Measurements from ENCODE around the gene CHP2. TPM values are rescaled to one million over a fixed set of nuclear protein-coding genes. Genes with fewer than 3 reads are reported as not detected.

CHP2 gene
- total and polyA plus RNA-seq, 9 of the 15 experiments (the other 6 are each of a cell fraction or from before 2014, with no cell fraction given), result 0.23 to 1.1 (median 0.80) TPM

- DNase-seq (ENCODE audit: extremely low read depth in 1 of 4, low spot score in 3 of 4), result no peak
- 15% methylated on average over 2 of the region's 2 CpGs for WGBS (ENCODE audit: insufficient coverage, low coverage, missing lambda C conversion rate)
- peaks cover 3% of the 10 kb centered on the region for H3K9me3 ChIP-seq (replicated peaks; ENCODE audit: control insufficient read depth, insufficient read depth, low read depth, low read length)
- H3K4me2 ChIP-seq (ENCODE audit: insufficient read depth, low read length), result no peak overlapping the region
- no peaks in the 10 kb centered on the region for H3K27me3 ChIP-seq (ENCODE audit: control insufficient read depth in 2 of 2, insufficient read depth in 2 of 2, low read length in 2 of 2)
- in situ Hi-C loops (cut with MboI) (no loop called here), intact Hi-C loops (cut with micrococcal nuclease) (no loop called here)
- no peak overlapping the region for H3K9ac ChIP-seq (ENCODE audit: insufficient read depth in 1 of 2, low read depth in 2 of 2, low read length in 2 of 2)
- no peaks in the 10 kb centered on the region for H4K20me1 ChIP-seq (replicated peaks; ENCODE audit: control insufficient read depth, insufficient read depth, low read length)
- H2AFZ ChIP-seq (ENCODE audit: low read depth, low read length), result no peak overlapping the region
- ATAC-seq, result no peak
- H3K79me2 ChIP-seq (ENCODE audit: control insufficient read depth, insufficient read depth, low read length), result no peaks in the 10 kb centered on the region
- H3K4me3 ChIP-seq, result no peak overlapping the region
- peaks cover 5 to 10% of the 10 kb centered on the region in 2 experiments; a peak in 4 of 5 replicates for H3K4me1 ChIP-seq (replicated peaks in 1 of 2; ENCODE audit: control insufficient read depth in 2 of 2, insufficient read depth in 2 of 2, low read length in 2 of 2)
- H3K27ac ChIP-seq (ENCODE audit: extremely low read depth, low read depth, low read length), result no peak overlapping the region
- BruUV-seq (replicated peaks), result no TSS peak
- no peaks in the 10 kb centered on the region for H3K36me3 ChIP-seq (ENCODE audit: control insufficient read depth, insufficient read depth, low read length)
- ChIA-PET CTCF (ENCODE audit: low intra/inter-chr PET ratio) (no interaction called here), POLR2A (interaction anchor here (0.6 kb wide), 1 partner anchor 109 kb away, joined by 3 read pairs; no protein-coding TSS in a partner anchor)
- no peaks in the 10 kb centered on the region for H3K9me1 ChIP-seq (ENCODE audit: control insufficient read depth, insufficient read depth, low read length)
- FAIRE-seq, result no peak
- no peak for TF ChIP-seq SMARCC2 (IDR thresholded peaks at IDR 0.05; ENCODE audit: low read depth)
- peak; percentile 87 for TF ChIP-seq ZNF121 (CRISPR knock-in tag; conservative IDR thresholded peaks at IDR 0.05)
- TF ChIP-seq FOXK1 (CRISPR knock-in tag; IDR thresholded peaks at IDR 0.05; ENCODE audit: borderline replicate concordance), result no peak
- no peak for TF ChIP-seq HDAC2 (IDR thresholded peaks at IDR 0.05)
- TF ChIP-seq RBFOX2 (IDR thresholded peaks at IDR 0.05; ENCODE audit: low read depth, low read length), result no peak
- no peak for TF ChIP-seq HDAC6 (IDR thresholded peaks at IDR 0.05; ENCODE audit: low read depth, low read length)
- no peak for TF ChIP-seq ZNF449 (CRISPR knock-in tag; IDR thresholded peaks at IDR 0.05)
These were observed 49.3 kb upstream of the CHP2 start for GRCh38 chr16:23705517-23705902.

Data from K562 (cell line).